HG03103 (cell line): ENCODE data around the gene SLC16A8.
"Not testable (repeated sequence)": the region's sequence is repeated elsewhere in the genome, so short reads cannot be mapped to it uniquely, and the experiment has no call there.

Source experiments
- ATAC-seq: cut with Tn5 transposase; IDR thresholded peaks from one replicate; pipeline ENCODE4 v1.9.1; 2021; ENCODE audit warnings: low read depth; ENCODE audit not compliant: unreplicated experiment

Gene SLC16A8

GRCh38 chr22:38051261-38051660, 32.7 kb downstream of the SLC16A8 start:
- no peak for ATAC-seq

DNA sequence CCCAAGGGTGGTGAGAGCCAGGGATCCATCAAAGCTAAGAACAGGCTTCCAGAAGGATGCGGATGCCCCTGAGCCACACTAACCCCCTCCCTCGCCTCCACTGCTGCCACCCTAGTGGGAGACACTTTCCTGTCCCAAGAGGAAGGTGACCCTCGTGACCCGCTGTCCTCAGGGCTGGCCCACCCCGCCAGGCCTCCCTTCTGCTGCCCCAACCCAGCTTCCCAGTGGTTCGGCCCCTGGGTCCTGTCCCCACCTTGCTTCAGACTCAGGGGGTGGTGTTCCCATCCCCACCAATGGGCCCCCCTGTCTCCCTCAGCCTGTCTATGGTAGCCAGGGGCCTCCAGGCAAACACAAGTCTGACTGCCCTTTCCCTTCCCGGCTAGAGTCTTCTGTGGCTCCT, 33.3 kb downstream of the SLC16A8 start:
- ATAC-seq = no peak

DNA sequence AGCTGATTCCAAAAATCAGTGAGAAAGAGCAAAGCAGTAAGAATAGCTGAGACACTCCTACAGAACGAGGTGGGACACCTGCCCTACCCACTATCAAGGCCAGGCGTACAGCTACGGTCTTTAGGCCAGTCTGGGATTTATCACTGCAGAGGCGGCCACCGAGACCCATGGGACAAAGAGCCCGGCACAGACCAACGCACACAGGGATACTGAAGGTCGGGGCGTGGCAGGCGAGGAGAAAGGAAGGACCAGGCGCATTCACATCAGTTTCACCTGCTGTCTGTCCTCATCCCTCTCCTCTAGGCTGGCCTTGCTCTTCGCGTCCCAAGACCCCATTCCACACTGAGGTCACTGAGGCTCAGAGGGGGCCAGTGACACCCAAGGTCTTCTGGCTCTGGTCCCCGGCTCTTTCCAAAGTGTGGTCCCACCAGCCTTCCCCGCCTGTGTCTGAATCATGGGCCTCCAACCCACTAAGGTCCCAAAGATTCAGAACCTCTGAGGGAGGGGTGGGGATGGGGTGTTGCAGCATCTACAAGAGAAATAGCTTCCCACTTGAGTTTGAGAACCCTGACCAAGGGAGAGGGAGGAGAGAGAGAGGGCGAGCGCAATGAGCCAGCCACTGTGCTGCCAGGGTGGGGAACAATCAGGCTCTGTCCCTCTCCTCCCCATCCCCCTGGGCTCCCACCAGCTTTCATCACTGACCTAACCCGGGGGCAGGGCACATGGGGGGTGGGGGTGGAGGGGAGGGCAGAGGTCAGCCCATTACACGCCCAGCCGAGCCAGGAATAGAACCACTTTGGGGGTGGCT, 34.0 kb downstream of the SLC16A8 start:
- ATAC-seq = no peak

- ATAC-seq = no peak
Measured at GRCh38 chr22:38046070-38046748, 37.8 kb downstream of the SLC16A8 start.

DNA sequence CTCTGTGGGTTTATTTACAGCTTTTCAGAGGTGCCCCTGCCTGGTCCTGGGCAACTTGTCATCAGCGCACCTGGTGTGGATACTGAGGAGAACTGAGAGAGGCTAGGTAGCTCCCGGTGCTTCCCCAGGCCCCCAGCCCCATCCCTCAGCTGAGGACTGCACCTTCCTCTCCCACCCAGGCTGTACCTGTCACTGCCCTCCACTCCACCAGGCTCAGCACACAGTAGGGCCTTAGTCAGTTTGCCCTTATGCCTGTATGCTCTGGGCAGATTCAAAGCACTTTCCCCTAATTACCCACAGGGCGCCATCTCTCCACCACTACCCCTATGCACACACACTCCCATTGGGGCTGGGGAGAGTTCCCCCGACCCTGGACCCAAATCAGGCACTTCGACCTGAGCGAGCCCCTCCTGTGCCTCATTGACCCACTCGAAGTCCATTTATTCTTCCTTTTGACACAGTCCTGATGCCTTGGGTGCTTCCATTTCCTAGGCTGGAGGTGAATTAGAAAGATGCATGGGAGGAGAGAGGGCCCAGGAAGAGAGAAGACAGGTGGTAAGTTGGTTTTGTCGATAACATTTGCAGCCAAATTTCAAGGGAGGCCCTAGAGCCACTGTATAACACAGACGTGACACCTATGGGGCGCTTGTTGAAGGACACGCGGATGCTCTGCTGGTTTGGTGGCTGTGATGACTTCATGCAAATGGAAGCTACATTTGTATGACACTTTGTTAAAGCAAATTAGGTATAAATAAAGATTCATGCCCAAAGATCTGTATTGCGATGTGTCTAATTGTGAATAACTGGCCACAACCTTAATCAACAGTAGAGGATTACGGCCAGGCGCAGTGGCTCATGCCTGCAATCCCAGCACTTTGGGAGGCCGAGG, 40.6 kb downstream of the SLC16A8 start:
- ATAC-seq = no peak

- ATAC-seq = no peak
Measured at GRCh38 chr22:38042488-38042790, 41.5 kb downstream of the SLC16A8 start.

DNA sequence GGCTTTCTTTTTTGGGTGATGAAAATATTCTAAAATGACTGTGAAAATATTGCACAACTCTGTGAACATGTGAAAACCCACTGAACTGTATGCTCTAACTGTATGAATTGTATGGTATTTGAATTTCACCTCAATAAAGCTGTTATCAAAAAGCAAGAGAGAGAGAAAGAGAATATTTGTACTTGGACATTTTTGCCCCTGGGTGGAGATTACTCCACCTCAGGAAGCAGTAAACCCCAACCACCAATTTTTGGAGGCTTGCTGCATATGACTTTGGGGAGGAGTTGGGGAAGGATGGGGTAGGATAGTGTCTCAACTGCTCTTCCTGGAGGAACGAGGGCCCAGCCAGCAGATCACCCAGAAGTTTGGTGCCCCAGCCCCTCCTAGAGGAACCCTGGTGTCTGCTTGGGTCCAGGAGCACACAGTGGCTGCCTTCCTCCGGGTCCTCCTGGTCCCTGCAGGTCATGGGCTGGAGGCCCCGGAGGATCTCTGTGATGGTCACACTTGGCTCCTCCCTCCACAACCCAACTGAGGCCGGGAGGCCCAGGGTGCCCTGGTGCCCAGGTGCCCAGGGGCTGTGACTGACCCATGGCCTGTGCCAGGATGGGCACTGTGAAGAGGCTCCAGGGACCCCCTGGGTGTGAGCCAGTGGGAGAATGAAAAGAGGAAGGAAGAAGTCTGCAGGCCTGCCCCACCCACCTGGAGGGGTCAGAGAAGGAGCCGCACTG, 42.1 kb downstream of the SLC16A8 start:
- ATAC-seq = no peak

DNA sequence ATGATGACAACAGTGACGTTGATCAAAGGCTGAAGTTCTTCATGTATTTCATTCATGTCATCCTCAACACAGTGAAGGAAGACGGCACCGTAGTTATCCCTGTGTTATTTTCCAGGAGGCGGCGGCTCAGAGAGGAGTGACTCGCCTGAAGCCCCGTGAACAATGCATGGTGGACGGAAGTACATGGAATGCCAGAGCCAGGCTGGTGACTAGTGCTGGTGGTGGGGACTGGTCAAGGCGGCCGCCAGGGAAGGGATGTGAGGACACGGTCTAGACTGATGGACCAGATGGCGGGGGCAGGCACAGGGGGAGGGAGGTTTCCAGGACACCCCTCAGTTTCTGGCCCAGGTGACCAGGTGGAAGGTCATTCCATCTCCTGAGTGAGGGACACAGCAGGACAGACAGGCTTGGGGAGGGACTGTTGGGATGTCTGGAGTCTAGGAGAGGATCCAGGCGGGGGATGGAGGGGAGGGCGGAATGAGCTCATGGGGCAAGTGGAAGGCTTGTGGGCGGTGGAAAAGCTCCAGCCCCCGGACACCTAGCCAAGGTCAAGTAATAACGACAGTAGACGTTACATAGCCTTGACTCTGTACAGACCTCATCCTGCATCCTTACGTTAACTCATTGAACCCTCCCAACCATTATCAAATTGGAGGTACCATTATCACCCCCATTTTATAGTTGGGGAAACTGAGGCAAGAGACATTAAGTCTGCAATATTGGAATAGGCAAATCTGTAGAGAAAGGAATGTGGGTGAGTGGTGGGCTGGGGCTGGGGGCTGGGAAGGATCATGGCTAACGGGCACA, 42.8 kb downstream of the SLC16A8 start:
- no peak for ATAC-seq

- no peak for ATAC-seq
Measured at GRCh38 chr22:38038890-38039812, 44.8 kb downstream of the SLC16A8 start.

DNA sequence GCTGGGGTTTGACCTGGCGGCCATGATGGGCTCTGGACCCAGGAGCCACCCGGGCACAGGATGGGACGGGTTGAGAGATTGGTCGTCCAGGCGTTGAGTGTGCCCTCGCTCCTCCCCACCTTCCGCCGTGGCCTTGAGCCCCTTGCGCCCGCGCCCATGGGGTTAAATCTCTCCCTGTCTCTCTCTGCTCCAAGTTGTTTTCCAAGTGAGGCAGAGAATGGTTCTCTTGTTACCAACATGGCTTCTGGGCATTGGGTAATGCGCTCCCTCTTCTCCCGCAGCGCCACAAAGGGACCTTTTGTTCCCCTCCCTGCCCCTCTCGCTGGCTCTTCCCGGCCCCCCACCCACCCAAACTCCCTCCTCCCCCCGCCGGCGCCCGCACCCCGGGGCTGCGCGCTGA, 45.6 kb downstream of the SLC16A8 start:
- ATAC-seq = no peak

- not testable (repeated sequence) for ATAC-seq
Measured at GRCh38 chr22:38037367-38038150, 46.4 kb downstream of the SLC16A8 start.

DNA sequence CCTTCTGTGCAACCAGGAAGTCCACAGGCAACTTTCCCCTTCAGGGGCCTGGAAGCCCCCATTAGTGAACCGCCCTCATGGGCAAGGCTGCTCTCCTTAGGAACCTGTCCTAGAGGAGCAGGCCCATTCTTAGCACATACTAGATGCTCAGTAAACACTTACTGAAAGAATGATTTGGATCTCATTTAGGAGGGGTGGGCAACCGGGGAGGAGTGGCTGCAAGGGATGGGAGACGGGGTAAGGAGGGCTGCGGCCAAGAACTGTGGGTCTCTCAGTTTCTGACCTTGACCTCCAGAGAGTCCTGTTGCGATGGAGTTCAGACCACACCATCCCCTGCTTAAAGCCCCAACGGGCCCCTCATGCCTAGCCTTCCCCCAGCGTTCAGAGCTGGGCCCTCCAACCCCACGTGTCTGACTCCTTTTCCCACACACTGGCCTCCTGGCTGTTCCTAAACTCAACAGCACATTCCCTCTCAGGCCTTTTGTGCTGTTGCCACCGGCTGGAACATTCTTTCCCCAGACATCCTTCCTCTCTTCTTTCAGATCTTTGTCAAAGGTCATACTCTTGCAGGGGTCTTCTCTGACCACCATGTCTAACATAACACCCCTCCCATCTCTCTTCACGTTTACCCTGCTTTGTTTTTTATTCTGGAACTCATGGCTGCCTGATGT, 47.5 kb downstream of the SLC16A8 start:
- ATAC-seq = no peak

GRCh38 chr22:38035530-38035885, 48.5 kb downstream of the SLC16A8 start:
- no peak for ATAC-seq

GRCh38 chr22:38034884-38035529, 49.0 kb downstream of the SLC16A8 start:
- ATAC-seq = no peak

DNA sequence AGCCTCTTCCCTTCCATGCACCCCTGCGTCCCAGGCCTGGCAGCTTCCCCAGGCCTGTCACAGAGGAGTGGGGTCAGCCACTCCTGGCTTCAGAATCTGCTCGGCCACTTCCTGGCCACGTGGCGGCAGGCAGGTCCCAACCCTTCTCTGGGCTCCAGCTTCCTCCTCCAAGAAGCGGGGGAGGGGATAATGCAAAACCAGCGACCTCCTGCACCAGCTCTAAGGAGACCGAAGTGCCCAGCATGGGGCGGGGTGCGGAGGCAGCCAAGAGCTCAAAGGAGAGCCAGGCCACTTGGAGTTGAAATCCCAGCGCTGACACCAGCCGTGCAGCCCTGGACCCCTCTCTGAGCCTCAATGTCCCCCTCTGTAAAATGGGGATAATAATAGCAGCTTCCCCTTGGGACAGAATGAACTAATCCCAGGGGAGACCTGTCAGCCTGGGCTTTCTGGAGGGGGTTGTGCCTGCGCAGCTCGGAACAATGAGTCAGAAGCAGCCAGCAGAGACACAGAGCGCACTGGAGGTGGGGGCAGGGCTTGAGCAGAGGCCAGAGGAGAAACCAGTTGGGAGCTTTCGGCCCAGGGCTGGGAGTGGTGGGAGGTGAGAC, 49.6 kb downstream of the SLC16A8 start:
- ATAC-seq = no peak

- ATAC-seq = no peak
Measured at GRCh38 chr22:38033522-38034277, 50.3 kb downstream of the SLC16A8 start.
